Activated naive CD8-positive, alpha-beta T cell (primary cell): Measurements from ENCODE around the gene SREBF2.

Source experiments
- H3K27ac Mint-ChIP-seq: one replicate; pipeline ENCODE4 v1.8.0; 2021; ENCODE audit warnings: mixed read lengths
- H3K27me3 Mint-ChIP-seq: one replicate; pipeline ENCODE4 v1.8.0; 2021; ENCODE audit warnings: mixed read lengths
- H3K36me3 Mint-ChIP-seq: one replicate; pipeline ENCODE4 v1.8.0; 2021; ENCODE audit warnings: mixed read lengths
- H3K4me1 Mint-ChIP-seq: one replicate; pipeline ENCODE4 v1.8.0; 2021; ENCODE audit warnings: low read depth, mixed read lengths
- H3K4me3 Mint-ChIP-seq: one replicate; pipeline ENCODE4 v1.8.0; 2021; ENCODE audit warnings: mild to moderate bottlenecking, mixed read lengths
- H3K9me3 Mint-ChIP-seq: one replicate; pipeline ENCODE4 v1.8.0; 2021; ENCODE audit warnings: low read depth, mixed read lengths

The SREBF2 gene

GRCh38 chr22:41911001-41911611 lies 78.2 kb downstream of the SREBF2 start:
- Mint-ChIP-seq H3K27me3 (peaks cover 2% of the 10 kb centered on the region), H3K4me3 (peak overlapping the region; percentile 67), H3K36me3 (no peaks in the 10 kb centered on the region), H3K27ac (no peak overlapping the region), H3K9me3 (no peaks in the 10 kb centered on the region), H3K4me1 (peaks cover 27% of the 10 kb centered on the region)

- Mint-ChIP-seq H3K27ac (peak overlapping the region; percentile 10), H3K36me3 (no peaks in the 10 kb centered on the region), H3K9me3 (no peaks in the 10 kb centered on the region), H3K4me1 (peaks cover 28% of the 10 kb centered on the region), H3K4me3 (peak overlapping the region; percentile 1), H3K27me3 (peaks cover 5% of the 10 kb centered on the region)
Measured at GRCh38 chr22:41912338-41913039, 79.6 kb downstream of the SREBF2 start.

- Mint-ChIP-seq H3K27ac (no peak overlapping the region), H3K27me3 (peaks cover 5% of the 10 kb centered on the region), H3K4me1 (peaks cover 26% of the 10 kb centered on the region), H3K36me3 (no peaks in the 10 kb centered on the region), H3K9me3 (no peaks in the 10 kb centered on the region), H3K4me3 (peak overlapping the region; percentile 51)
Measured at GRCh38 chr22:41913040-41913719, 80.3 kb downstream of the SREBF2 start.

GRCh38 chr22:41913842-41914534 lies 81.1 kb downstream of the SREBF2 start:
- Mint-ChIP-seq H3K4me1 (peaks cover 22% of the 10 kb centered on the region), H3K36me3 (no peaks in the 10 kb centered on the region), H3K27ac (no peak overlapping the region), H3K4me3 (no peak overlapping the region), H3K9me3 (no peaks in the 10 kb centered on the region), H3K27me3 (peaks cover 5% of the 10 kb centered on the region)

- H3K9me3 Mint-ChIP-seq, result no peaks in the 10 kb centered on the region
- H3K27ac Mint-ChIP-seq, result no peak overlapping the region
- peaks cover 22% of the 10 kb centered on the region for H3K4me1 Mint-ChIP-seq
- peaks cover 5% of the 10 kb centered on the region for H3K27me3 Mint-ChIP-seq
- no peak overlapping the region for H3K4me3 Mint-ChIP-seq
- H3K36me3 Mint-ChIP-seq, result no peaks in the 10 kb centered on the region
Measured at GRCh38 chr22:41914611-41915034, 81.7 kb downstream of the SREBF2 start.

- Mint-ChIP-seq H3K27me3 (peaks cover 5% of the 10 kb centered on the region), H3K4me3 (peak within 1 kb of the TSS; percentile 62), H3K36me3 (no peaks in the 10 kb centered on the region), H3K9me3 (no peaks in the 10 kb centered on the region), H3K27ac (peak within 1 kb of the TSS; percentile 46), H3K4me1 (peaks cover 22% of the 10 kb centered on the region)
Measured at GRCh38 chr22:41915035-41915785, 82.3 kb downstream of the SREBF2 start, which contains the start of gene SHISA8. TSS of gene SHISA8 (minus strand) at chr22:41915074. CDS start at chr22:41914667, 407 bp downstream.

- H3K4me3 Mint-ChIP-seq, result peak overlapping the region; percentile 62
- peaks cover 22% of the 10 kb centered on the region for H3K4me1 Mint-ChIP-seq
- H3K27ac Mint-ChIP-seq, result peak overlapping the region; percentile 46
- H3K36me3 Mint-ChIP-seq, result no peaks in the 10 kb centered on the region
- peaks cover 5% of the 10 kb centered on the region for H3K27me3 Mint-ChIP-seq
- no peaks in the 10 kb centered on the region for H3K9me3 Mint-ChIP-seq
Measured at GRCh38 chr22:41915786-41916493, 83.0 kb downstream of the SREBF2 start.

- no peak overlapping the region for H3K4me3 Mint-ChIP-seq
- H3K27me3 Mint-ChIP-seq, result peaks cover 5% of the 10 kb centered on the region
- H3K4me1 Mint-ChIP-seq, result peaks cover 18% of the 10 kb centered on the region
Measured at GRCh38 chr22:41916745-41917358, 83.9 kb downstream of the SREBF2 start.

GRCh38 chr22:41917375-41917902 lies 84.5 kb downstream of the SREBF2 start:
- Mint-ChIP-seq H3K27ac (no peak overlapping the region), H3K36me3 (no peaks in the 10 kb centered on the region), H3K27me3 (peaks cover 5% of the 10 kb centered on the region), H3K4me3 (no peak overlapping the region), H3K9me3 (no peaks in the 10 kb centered on the region), H3K4me1 (peaks cover 18% of the 10 kb centered on the region)

More at GRCh38 chr22:41916745-41917358, 83.9 kb downstream of the SREBF2 start:
- Mint-ChIP-seq H3K27ac (no peak overlapping the region), H3K36me3 (no peaks in the 10 kb centered on the region), H3K9me3 (no peaks in the 10 kb centered on the region)

GRCh38 chr22:41917903-41918791 lies 85.2 kb downstream of the SREBF2 start:
- H3K27ac Mint-ChIP-seq, result no peak overlapping the region
- H3K9me3 Mint-ChIP-seq, result no peaks in the 10 kb centered on the region
- peaks cover 5% of the 10 kb centered on the region for H3K27me3 Mint-ChIP-seq
- peaks cover 17% of the 10 kb centered on the region for H3K4me1 Mint-ChIP-seq
- no peaks in the 10 kb centered on the region for H3K36me3 Mint-ChIP-seq
- H3K4me3 Mint-ChIP-seq, result peak overlapping the region; percentile 67

GRCh38 chr22:41919357-41920224 lies 86.7 kb downstream of the SREBF2 start:
- H3K27me3 Mint-ChIP-seq, result peaks cover 5% of the 10 kb centered on the region
- H3K4me1 Mint-ChIP-seq, result peaks cover 14% of the 10 kb centered on the region
- no peaks in the 10 kb centered on the region for H3K9me3 Mint-ChIP-seq
- H3K36me3 Mint-ChIP-seq, result no peaks in the 10 kb centered on the region
- H3K4me3 Mint-ChIP-seq, result peak overlapping the region; percentile 65
- H3K27ac Mint-ChIP-seq, result no peak overlapping the region
